ENCODE results near the gene FMNL2. TPM values are rescaled to one million over a fixed set of nuclear protein-coding genes. Genes with fewer than 3 reads are reported as not detected.

Gene FMNL2
- total RNA-seq, 1 experiment from 2014 or later, result 33.6 TPM

GRCh38 chr2:152618193-152618564 is 283.2 kb downstream of the FMNL2 start:
- no peaks in the 10 kb centered on the region for H3K27me3 ChIP-seq (ENCODE audit: insufficient read depth, low read length)
- H2BK15ac ChIP-seq (ENCODE audit: low read depth, low read length), result no peak overlapping the region
- no peaks in the 10 kb centered on the region for H3K23me2 ChIP-seq (ENCODE audit: insufficient read length, low read depth, low read length, poor library complexity, severe bottlenecking)
- H3K9ac ChIP-seq (ENCODE audit: extremely low read depth, insufficient read length, low read length), result no peak overlapping the region
- no peaks in the 10 kb centered on the region for H3K9me3 ChIP-seq (ENCODE audit: control insufficient read depth, low read depth, low read length)
- no peaks in the 10 kb centered on the region for H3K79me2 ChIP-seq (ENCODE audit: insufficient read depth, low read length)
- no CpG with 5 or more reads among the region's 5 CpGs for WGBS (ENCODE audit: extremely low coverage, insufficient read length, low lambda C conversion rate)
- no peak overlapping the region for H3T11ph ChIP-seq (ENCODE audit: low read length)
- H3K18ac ChIP-seq (ENCODE audit: insufficient read length, low read depth, low read length), result no peak overlapping the region
- no peak overlapping the region for H3K27ac ChIP-seq (ENCODE audit: insufficient read length, low read depth, low read length)
- H4K8ac ChIP-seq (replicated peaks; ENCODE audit: insufficient read length, low read depth, low read length), result no peak overlapping the region
- Mint-ChIP-seq H3K27ac (peak overlapping the region in 1 of 3 experiments; percentile 34; a peak in 1 of 7 replicates), H3K27me3 (ENCODE audit: low read depth) (no peaks in the 10 kb centered on the region), H3K9me3 (no peaks in the 10 kb centered on the region), H3K4me1 (no peaks in the 10 kb centered on the region), H3K4me3 (no peak overlapping the region), H3K36me3 (ENCODE audit: insufficient read depth in 1 of 3, low read depth in 3 of 3) (peaks cover 16 to 71% (median 60%) of the 10 kb centered on the region in 3 experiments; a peak in 6 of 7 replicates)
- no peak overlapping the region for H4K5ac ChIP-seq (ENCODE audit: insufficient read length, low read depth, low read length)
- no peak overlapping the region for H2BK120ac ChIP-seq (ENCODE audit: low read depth, low read length, poor library complexity, severe bottlenecking)
- no peak overlapping the region for H4K91ac ChIP-seq (ENCODE audit: insufficient read length, low read depth, low read length)
- no peak overlapping the region for H2BK20ac ChIP-seq (ENCODE audit: low read depth, low read length, poor library complexity, severe bottlenecking)
- TF ChIP-seq CTCF (conservative IDR thresholded peaks at IDR 0.05), result no peak
- no peaks in the 10 kb centered on the region for H4K20me1 ChIP-seq (ENCODE audit: control insufficient read depth, insufficient read depth, insufficient read length)
- H3K56ac ChIP-seq (ENCODE audit: insufficient read length, low read depth, low read length), result no peak overlapping the region
- no peak overlapping the region for H2BK5ac ChIP-seq (ENCODE audit: insufficient read length, low read length)
- no peaks in the 10 kb centered on the region for H3K4me1 ChIP-seq (ENCODE audit: insufficient read depth, low read length)
- no peak overlapping the region for H2AFZ ChIP-seq (ENCODE audit: low read length)
- H3K23ac ChIP-seq (ENCODE audit: insufficient read length, low read depth, low read length), result no peak overlapping the region
- H3K14ac ChIP-seq (ENCODE audit: insufficient read depth, low read length), result no peak overlapping the region
- H2BK12ac ChIP-seq (ENCODE audit: insufficient read length, low read depth, low read length), result no peak overlapping the region
- no peaks in the 10 kb centered on the region for H3K79me1 ChIP-seq (ENCODE audit: insufficient read depth, low read depth, low read length, poor library complexity, severe bottlenecking)
- no peak overlapping the region for H2AK5ac ChIP-seq (ENCODE audit: insufficient read length, low read length)
- no peak overlapping the region for H3K4me2 ChIP-seq (ENCODE audit: insufficient read depth, insufficient read length, low read length)
- DNase-seq, result no peak
- no peak overlapping the region for H3K4ac ChIP-seq (ENCODE audit: low read depth, low read length)

Measured in H9 (cell line).